AG04450 (cell line): ENCODE data around the gene GLUD1. TPM values are rescaled to one million over a fixed set of nuclear protein-coding genes. Genes with fewer than 3 reads are reported as not detected.
"Not testable (repeated sequence)": the region's sequence is repeated elsewhere in the genome, so short reads cannot be mapped to it uniquely, and the experiment has no call there.

Source experiments
- CTCF ChIA-PET: fragments of 300-600, 350-600 bp; formaldehyde crosslinking; extraction: SDS; loops from one replicate; lab custom pipeline; 2022; ENCODE audit warnings: antibody characterized with exemption, inconsistent platforms; lab: Charles Lee
- POLR2A ChIA-PET: fragments of 350-600 bp; formaldehyde crosslinking; extraction: SDS; loops from one replicate; lab custom pipeline; 2021; ENCODE audit warnings: antibody characterized with exemption, inconsistent platforms; lab: Yijun Ruan, JAX
- DNase-seq: peaks from one replicate; pipeline ENCODE4 v3.0.0-alpha.2; 2011; ENCODE audit warnings: low read depth, low spot score
- H3K27ac ChIP-seq: one replicate; pipeline ENCODE4 v1.5.1; 2012; ENCODE audit warnings: low read depth, low read length, control low read depth
- H3K27me3 ChIP-seq: one replicate; pipeline ENCODE4 v1.6.0; 2012; ENCODE audit warnings: low read length; ENCODE audit not compliant: control insufficient read depth, insufficient read depth
- H3K4me3 ChIP-seq: 2 replicates; pipeline ENCODE4 v1.5.1; 2011; ENCODE audit warnings: mild to moderate bottlenecking, low read depth, low read length, control low read depth
- H3K9me3 ChIP-seq: 2 replicates; pipeline ENCODE4 v1.5.1; 2012; ENCODE audit warnings: low read length; ENCODE audit not compliant: control insufficient read depth, insufficient read depth
- polyA plus RNA-seq: library from polyadenylated mRNA; depleted of rRNA; stranded (reverse); fragments of >200 nt; gene quantifications from 2 replicates; pipeline ENCODE4 v1.2.3, GENCODE V29; 2011
- TF ChIP-seq, protein P1 (sequence below): IDR thresholded peaks from 2 replicates; pipeline ENCODE4 v1.5.1; 2011; ENCODE audit warnings: low read depth, low read length, control low read depth, inconsistent platforms

GLUD1 gene
- polyA plus RNA-seq, 1 experiment, result 127 TPM

DNA sequence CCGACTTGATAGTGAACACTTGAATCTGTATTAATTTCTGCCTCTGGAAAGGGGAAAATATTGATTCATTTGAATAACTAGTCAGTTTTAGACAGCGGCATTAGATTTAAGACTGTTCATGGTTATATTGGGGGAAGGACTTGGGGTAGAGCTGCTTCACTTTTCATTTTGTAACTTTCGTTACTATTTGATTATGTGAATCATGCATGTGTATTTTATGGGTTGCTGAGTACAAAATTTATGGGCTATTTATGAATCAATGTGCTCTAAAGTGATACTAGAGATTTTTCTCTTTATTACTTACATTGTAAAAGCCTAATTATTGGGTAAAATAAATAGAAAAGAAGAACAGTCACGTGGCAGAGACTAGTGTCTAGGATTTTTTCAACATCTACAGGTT is 4.9 kb downstream of the GLUD1 start:
- DNase-seq, result no peak
- TF ChIP-seq, protein P1, sequence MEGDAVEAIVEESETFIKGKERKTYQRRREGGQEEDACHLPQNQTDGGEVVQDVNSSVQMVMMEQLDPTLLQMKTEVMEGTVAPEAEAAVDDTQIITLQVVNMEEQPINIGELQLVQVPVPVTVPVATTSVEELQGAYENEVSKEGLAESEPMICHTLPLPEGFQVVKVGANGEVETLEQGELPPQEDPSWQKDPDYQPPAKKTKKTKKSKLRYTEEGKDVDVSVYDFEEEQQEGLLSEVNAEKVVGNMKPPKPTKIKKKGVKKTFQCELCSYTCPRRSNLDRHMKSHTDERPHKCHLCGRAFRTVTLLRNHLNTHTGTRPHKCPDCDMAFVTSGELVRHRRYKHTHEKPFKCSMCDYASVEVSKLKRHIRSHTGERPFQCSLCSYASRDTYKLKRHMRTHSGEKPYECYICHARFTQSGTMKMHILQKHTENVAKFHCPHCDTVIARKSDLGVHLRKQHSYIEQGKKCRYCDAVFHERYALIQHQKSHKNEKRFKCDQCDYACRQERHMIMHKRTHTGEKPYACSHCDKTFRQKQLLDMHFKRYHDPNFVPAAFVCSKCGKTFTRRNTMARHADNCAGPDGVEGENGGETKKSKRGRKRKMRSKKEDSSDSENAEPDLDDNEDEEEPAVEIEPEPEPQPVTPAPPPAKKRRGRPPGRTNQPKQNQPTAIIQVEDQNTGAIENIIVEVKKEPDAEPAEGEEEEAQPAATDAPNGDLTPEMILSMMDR, result no peak
- H3K9me3 ChIP-seq, result no peaks in the 10 kb centered on the region
- H3K27ac ChIP-seq, result no peak overlapping the region
- H3K27me3 ChIP-seq, result no peaks in the 10 kb centered on the region
- ChIA-PET CTCF (interaction anchor here (1.0 to 1.3 kb wide), 2 partner anchors 59 to 151 kb away, joined by 7 read pairs; no protein-coding TSS in a partner anchor), POLR2A (no interaction called here)
- no peak overlapping the region for H3K4me3 ChIP-seq

DNA sequence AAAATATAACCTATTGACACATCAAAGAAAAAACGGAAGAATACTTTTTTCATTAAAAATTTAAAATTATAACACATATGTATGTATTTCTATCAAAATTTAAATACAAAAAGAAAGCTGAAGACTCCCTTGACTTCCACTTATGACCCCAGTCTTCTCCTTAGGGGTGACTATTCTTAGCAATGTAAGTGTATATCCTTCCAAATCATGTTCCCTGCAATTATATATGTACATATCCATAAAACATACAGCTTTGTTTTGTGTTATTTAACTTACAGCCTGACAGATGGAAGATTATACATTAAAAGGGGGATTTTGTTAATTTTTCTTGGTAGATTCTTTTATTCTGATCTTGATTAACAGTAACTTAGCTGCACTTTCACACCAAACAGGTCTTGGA is 9.1 kb downstream of the GLUD1 start:
- no peaks in the 10 kb centered on the region for H3K27me3 ChIP-seq
- DNase-seq, result no peak
- ChIA-PET POLR2A (no interaction called here), CTCF (interaction anchor here (0.7 kb wide), 1 partner anchor 147 kb away, joined by 4 read pairs; no protein-coding TSS in a partner anchor)
- no peak overlapping the region for H3K27ac ChIP-seq
- no peak overlapping the region for H3K4me3 ChIP-seq
- no peaks in the 10 kb centered on the region for H3K9me3 ChIP-seq
- TF ChIP-seq, protein P1, result no peak

DNA sequence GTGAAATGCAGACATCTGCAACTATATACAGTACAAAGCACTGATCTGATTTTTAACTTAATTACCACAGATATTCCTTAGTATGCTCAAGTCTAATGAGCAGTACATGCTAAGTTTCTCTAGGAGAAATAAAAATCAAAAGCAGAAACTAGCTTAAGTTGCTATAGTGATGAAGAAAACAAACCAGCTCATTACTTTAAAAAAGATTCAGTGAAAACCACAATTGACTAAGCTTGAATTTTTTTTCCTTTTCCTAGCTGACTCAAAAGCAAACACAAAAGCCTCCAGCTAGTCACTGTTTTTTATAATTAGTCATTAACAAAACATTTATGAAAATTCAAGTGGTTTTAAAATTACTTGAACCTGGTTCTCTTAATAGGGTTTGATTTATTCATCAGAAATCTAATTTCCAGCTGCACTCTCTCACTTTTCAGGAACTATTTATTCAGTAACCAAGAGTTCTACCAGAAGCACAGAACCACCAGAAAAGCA is 10.3 kb downstream of the GLUD1 start:
- H3K4me3 ChIP-seq, H3K27me3 ChIP-seq, CTCF ChIA-PET, H3K27ac ChIP-seq, H3K9me3 ChIP-seq: not testable (repeated sequence)
- peak; percentile 34 for DNase-seq
- POLR2A ChIA-PET, result interaction anchor here (1.1 to 1.7 kb wide), 2 partner anchors 9 to 10 kb away, joined by 3 to 4 read pairs; partner anchors contain the start of genes GLUD1 and SHLD2

DNA sequence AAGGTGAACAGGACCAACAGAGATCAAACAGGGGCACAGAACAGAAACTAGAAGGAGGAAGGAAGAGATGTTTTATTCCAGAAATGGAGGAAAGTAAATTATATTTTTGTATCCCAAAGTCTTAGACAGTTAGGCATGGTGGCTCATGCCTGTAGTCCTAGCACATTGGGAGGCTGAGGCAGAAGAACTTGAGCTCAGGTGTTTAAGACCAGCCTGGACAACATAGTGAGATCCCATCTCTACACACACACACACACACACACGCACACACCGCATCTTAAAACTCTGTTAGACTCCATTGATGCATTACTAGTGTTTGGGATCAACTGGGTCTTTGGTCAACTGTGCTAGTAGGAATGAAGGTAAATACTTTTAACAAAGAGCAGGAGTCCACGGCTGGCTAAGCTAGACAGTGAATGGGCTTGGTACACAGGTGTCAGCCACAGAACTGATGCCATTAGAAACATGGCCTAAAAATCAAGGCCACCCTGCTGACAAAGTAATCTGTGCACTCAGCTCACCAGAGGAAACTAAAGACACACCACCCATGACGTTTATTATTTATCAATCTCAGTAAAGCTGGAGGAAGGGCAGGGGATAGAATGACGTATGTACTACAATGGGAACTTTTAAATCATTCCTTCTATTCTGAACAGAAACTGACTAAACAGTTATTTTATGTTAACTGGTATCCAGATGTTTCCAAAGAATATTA is 10.9 kb downstream of the GLUD1 start:
- CTCF ChIA-PET, H3K9me3 ChIP-seq, H3K4me3 ChIP-seq, H3K27me3 ChIP-seq: not testable (repeated sequence)
- peak overlapping the region; percentile 90 for H3K27ac ChIP-seq
- POLR2A ChIA-PET, result interaction anchor here (1.1 to 1.7 kb wide), 2 partner anchors 9 to 11 kb away, joined by 3 to 4 read pairs; partner anchors contain the start of genes GLUD1 and SHLD2
- peak; percentile 30 for DNase-seq

DNA sequence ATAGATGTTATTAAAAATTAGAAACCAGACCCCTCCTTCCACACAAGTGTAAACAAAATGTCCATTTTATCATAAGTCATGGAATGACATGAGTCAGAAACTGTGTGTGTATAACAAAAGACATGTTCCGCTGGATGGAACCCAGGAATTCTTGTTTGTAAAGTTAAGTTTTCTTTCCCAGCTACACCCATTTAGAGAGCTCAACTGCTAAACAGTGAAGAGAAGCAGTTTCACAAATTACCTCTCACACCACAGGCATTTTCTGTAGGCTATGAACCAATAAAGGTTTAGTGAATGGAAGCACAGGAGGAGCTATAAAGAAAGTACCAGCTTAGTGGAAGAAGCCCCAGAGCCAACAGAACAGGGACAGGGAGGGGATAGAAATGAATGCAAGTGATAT is 12.4 kb downstream of the GLUD1 start:
- H3K9me3 ChIP-seq, H3K27ac ChIP-seq, H3K4me3 ChIP-seq, DNase-seq, H3K27me3 ChIP-seq, POLR2A ChIA-PET: not testable (repeated sequence)
- CTCF ChIA-PET, result interaction anchor here (0.5 kb wide), 2 partner anchors 143 to 395 kb away, joined by 4 read pairs; no protein-coding TSS in a partner anchor

DNA sequence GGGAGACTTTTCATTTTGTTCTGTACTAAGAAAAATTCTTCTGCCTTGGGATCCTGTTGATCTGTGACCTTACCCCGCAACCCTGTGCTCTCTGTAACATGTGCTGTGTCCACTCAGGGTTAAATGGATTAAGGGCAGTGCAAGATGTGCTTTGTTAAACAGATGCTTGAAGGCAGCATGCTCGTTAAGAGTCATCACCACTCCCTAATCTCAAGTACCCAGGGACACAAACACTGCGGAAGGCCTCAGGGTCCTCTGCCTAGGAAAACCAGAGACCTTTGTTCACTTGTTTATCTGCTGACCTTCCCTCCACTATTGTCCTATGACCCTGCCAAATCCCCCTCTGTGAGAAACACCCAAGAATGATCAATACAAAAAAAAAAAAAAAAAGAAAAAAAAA is 13.1 kb downstream of the GLUD1 start:
- CTCF ChIA-PET, result not testable (repeated sequence)

DNA sequence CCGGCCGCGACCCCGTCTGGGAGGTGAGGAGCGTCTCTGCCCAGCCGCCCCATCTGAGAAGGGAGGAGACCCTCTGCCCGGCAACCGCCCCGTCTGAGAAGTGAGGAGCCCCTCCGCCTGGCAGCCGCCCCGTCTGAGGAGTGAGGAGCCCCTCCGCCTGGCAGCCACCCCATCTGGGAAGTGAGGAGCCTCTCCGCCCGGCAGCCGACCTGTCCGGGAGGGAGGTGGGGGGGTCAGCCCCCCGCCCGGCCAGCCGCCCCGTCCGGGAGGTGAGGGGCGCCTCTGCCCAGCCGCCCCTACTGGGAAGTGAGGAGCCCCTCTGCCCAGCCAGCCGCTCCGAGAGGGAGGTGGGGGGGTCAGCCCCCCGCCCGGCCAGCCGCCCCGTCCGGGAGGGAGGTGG is 14.0 kb downstream of the GLUD1 start:
- not testable (repeated sequence) for H3K9me3 ChIP-seq

More for the DNA sequence above, 13.1 kb downstream of the GLUD1 start:
- H3K27me3 ChIP-seq, H3K27ac ChIP-seq, POLR2A ChIA-PET, DNase-seq, H3K4me3 ChIP-seq, H3K9me3 ChIP-seq: not testable (repeated sequence)

More for the DNA sequence above, 14.0 kb downstream of the GLUD1 start:
- H3K27ac ChIP-seq, H3K4me3 ChIP-seq, DNase-seq, CTCF ChIA-PET, POLR2A ChIA-PET, H3K27me3 ChIP-seq: not testable (repeated sequence)
